Stimulated activated CD8-positive, alpha-beta memory T cell treated with anti-CD3 and anti-CD28 coated beads, Interleukin-4, amount 100 ng/mL, for 48 hours (primary cell): ENCODE measurements around the gene CEMP1.
"Not testable (repeated sequence)": the region's sequence is repeated elsewhere in the genome, so short reads cannot be mapped to it uniquely, and the experiment has no call there.

Experiments
- DNase-seq: peaks from one replicate; pipeline ENCODE4 v3.0.0-alpha.2; 2020

The CEMP1 gene

GRCh38 chr16:2531371-2531695, at the start of gene CEMP1:
Gene CEMP1 (minus strand): TSS chr16:2531408. CDS start chr16:2531073, 335 bp downstream.
- no peak for DNase-seq

- DNase-seq, result not testable (repeated sequence)
These were observed 49.6 kb upstream of the CEMP1 start for GRCh38 chr16:2580818-2581217.

DNA sequence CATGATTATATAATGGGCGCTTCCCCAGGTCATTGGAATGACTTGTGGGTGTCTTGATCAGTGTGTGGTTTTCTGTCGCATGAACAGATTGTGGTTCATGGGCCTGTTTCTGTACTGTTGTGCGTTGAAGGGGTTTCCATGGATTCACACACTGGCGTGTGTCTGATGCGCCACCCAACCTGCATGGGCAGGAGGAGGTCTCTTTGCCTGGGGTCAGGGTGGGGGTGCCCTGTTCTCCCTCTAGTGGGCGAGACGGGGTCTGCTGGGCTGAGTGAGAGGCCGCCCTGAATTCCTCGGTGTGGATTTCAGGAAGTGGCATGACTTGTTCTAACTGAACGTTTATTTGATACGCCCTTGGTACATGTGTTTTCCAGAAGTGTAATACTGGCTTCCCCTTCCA, 48.9 kb upstream of the CEMP1 start:
- not testable (repeated sequence) for DNase-seq

DNA sequence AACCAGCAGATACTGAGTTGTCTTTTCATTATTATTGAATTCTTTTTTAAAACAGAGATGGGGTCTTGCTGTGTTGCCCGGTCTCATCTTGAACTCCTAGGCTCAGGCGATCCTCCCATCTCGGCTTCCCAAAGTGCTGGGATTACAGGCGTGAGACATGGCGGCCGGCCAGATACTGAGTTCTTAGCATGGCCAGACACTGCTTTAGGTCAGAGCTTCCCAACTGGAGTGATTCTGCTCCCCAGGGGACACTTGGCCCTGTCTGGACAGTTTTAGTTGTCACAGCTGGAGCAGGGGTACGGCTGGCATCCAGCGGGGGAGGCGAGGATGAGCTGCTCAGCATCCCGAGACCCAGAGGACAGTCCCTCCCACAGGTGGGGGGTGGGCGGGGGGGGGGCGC, 47.7 kb upstream of the CEMP1 start:
- not testable (repeated sequence) for DNase-seq

DNA sequence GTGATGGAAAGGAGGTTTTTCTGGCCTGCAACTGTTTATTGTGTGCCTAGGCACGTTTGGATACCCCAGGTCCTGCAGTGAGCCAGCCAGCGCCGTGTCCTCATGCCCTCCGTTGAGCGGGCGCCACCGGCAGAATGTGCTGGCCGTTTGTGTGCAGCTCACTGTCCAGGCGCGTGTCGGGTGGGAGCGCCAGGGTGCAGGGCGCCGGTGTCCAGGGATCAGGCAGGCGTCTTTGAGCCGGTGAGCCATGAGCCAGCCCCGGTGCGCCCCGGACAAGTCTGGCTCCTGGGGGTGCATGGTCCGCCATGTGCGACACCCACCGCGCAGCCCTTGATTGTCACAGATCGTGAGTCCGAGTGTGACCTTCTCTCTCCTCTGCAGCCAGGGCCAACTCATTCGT, 45.8 kb upstream of the CEMP1 start:
- DNase-seq, result not testable (repeated sequence)

GRCh38 chr16:2575839-2576238, 44.6 kb upstream of the CEMP1 start:
- DNase-seq, result not testable (repeated sequence)

DNA sequence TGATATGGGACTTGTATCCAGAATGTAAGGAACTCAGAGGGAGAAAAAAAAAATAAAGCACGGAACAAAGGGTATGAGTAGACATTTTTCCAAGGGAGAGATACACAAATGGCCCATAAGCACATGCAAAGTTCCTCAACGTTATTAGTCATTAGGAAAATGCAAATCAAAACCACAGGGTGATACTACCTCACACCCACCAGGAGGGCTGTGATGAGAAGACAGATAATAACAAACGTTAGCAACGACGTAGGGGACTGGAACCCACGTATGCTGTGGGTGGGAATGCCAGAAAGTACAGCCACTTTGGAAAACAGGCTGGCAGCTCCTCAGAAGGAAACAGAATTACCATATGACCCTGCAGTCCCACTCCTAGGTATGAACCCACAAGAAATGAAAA, 41.5 kb upstream of the CEMP1 start:
- DNase-seq, result not testable (repeated sequence)

DNA sequence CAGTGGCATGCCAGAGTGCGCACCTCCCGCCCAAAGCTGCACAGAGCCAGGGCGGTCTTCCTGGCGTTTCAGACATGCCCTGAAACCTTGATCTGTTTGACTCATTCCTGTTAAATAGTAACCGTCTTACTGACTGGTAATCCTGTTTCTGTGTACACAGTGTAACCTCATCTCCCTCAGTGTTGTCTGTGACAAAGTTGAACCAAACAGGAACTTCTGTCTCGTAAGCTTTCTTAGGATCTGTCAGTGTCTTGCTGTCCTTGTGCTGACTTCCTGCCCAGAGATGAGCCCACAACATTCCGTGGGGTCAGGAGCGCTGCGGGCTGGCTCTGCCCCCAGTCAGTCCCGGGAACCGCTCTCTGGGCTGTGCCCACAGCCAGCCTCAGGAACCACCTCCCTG, 37.4 kb upstream of the CEMP1 start:
- not testable (repeated sequence) for DNase-seq

- not testable (repeated sequence) for DNase-seq
These were observed 36.3 kb upstream of the CEMP1 start for GRCh38 chr16:2567506-2567905.

- DNase-seq, result peak; percentile 84
These were observed 29.6 kb upstream of the CEMP1 start for GRCh38 chr16:2560798-2561133.

- DNase-seq, result not testable (repeated sequence)
These were observed 29.1 kb upstream of the CEMP1 start for GRCh38 chr16:2560131-2560797.

DNA sequence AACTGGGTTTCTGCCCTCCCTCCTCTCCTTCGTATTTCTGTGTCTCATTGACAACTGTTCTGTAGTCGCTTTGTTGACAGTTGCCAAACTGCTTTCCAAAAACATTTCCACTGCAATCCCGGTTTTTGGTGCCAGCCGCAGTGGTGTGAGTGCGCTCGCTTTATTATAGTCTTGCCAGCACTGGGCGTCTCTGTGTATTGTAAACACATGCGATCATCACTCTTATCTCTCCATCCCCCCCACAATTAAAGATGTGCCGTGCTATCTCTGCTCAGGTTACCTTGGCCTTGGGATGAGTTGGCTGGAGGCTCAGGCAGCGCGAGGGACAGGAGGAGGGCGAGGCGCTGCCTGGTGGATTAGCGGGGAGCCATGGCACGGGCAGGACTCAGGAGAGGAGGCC, 25.9 kb upstream of the CEMP1 start:
- not testable (repeated sequence) for DNase-seq

DNA sequence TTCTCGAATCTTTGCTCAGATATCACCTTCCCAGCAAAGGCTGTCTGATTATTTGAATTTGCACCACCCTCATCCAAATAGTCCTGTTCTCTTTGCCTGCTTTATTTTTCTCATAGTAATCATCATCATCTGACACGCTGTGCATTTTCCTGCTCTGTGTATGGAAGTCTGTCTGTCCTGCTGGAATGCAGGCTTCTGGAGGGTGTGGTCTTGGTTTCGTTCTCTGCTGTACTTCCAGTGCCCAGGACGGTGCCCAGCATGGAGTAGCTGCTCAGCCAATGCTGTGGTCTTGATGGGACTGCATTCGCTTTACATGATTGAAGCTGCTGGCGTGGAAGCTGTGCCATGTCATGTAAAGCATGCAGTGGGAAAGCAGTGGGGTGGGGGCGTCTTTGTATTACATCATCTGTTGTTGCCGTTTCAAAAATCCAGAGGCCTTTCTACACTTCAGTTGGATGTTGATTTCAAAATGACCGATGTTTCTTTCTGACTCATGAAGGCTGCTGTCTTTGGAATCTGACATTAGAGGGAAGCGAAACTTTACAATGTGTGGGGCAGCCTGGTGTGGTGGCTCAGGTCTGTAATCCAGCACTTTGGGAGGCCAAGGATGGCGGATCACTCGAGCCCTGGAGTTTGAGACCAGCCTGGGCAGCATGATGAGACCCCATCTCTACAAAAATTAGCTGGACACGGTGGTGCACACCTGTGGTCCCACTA, 23.7 kb upstream of the CEMP1 start:
- DNase-seq, result not testable (repeated sequence)

DNA sequence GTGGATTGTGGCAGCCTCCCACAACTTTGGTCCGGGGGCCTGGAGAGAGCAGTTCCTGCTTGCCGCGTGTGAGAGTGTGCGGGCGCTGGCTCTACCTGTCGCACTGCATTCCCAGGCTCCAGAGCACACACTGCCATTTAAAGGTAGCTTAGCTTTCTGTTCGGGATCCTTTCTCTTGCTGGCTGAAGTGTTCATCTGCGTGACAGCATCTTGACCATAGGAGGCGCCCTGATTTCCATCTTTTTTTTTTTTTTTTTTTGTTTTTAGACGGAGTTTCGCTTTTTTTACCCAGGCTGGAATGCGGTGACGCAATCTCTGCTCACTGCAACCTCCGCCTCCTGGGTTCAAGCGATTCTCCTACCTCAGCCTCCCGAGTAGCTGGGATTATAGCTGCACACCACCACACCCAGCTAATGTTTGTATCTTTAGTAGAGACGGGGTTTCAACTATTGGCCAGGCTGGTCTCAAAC, 20.2 kb upstream of the CEMP1 start:
- not testable (repeated sequence) for DNase-seq

DNA sequence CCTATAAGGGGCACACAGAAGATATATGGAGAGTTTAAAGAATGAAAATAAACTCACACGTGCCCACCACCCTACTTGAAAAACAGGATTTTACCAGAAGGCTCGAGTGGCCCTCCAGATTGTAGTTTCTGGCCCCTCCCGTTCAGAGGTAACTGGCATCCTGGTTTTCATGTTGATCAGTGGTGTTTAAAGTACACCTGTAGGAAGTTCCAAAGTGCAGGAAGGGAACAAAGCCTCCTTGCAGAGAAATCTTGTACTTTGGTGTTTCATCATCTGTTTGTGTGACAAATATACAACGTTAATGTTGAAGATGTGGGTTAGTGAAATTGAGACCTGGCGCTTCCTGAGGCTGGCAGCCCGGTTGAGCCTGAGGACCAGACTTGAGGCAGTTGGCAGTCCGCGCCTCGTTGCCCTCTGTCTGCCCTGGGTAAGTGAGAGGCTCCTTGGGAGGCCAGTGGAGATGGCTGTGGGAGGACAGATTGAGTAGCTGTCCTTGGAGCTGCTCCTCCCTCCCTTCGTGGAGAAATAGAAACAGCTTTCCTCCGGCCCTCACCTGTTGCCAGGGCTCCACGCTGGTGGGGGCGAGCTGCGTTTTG, 19.2 kb upstream of the CEMP1 start:
- DNase-seq, result not testable (repeated sequence)

- DNase-seq, result not testable (repeated sequence)
These were observed 12.6 kb upstream of the CEMP1 start for GRCh38 chr16:2543771-2544170.

DNA sequence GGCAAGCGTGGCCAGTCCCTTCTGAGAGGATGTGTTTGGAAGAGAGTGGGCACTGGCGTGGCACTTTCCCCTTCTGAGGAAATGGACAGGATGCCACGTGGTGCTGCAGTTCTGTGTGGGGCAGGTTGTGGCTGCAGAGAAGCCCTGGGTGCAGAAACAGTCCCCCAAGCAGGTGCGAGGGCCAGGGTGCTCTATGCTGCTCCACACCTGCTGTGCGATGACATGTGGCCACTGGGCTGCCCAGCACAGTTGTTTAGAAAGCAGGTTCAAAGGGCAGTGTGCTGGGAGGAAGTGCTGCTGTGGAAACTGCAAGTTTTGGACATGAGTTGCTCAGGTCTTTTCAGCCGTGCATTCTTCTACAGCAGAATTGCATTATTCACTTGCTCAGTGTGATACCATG, 10.2 kb upstream of the CEMP1 start:
- not testable (repeated sequence) for DNase-seq

DNA sequence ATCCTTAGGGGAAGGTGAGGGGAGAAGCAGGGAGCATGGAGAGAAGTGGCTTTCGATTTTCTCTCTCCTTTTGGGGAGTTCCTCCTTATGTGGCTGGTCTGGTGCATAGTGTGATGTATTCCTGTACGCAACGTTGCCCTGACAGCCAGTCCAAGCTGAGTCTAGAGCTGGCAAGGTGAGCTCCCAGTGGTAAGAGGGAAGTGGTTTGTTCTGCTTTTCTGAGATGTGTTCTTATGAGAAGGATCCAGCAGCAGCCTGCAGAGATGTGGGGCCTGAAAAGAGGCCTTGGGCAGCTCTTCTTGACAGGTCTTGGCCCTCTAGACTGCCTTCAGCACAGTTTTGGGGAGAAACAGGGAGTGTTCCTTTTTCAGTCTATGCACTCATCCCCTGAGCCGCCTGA, 9.7 kb upstream of the CEMP1 start:
- not testable (repeated sequence) for DNase-seq

- DNase-seq, result peak; percentile 62
These were observed 8.7 kb upstream of the CEMP1 start for GRCh38 chr16:2539845-2540458.

- DNase-seq, result not testable (repeated sequence)
These were observed 8.1 kb upstream of the CEMP1 start for GRCh38 chr16:2539192-2539844.

- DNase-seq, result peak; percentile 92
These were observed 6.5 kb upstream of the CEMP1 start, which contains the start of gene PDPK1 for GRCh38 chr16:2537451-2538379. Gene PDPK1 (plus strand): TSS chr16:2538021. CDS start chr16:2538113, 92 bp downstream.

DNA sequence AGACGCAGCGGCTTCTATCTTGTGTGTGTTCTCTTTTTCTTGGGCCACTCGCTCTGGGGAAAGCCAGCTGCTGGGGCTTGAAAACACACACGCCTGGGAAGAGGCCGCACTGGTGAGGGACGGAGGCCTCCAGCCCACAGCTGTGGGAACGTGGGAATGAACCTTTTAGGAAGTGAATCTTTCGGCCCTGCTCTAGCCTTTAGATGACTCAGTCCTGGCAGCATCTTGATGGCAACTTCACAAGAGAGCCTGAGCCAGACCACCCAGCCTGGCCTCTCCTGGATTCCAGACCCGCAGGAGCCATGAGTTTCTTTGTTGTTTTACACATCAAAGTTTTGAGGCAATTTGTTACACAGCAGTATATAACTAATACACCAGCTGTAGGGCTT, 4.4 kb upstream of the CEMP1 start:
- DNase-seq, result no peak
